C4-2B (cell line): ENCODE data around the gene FGF19.

Source experiments
- H3K27ac ChIP-seq: fragments of 450-650 bp; 2 replicates; pipeline ENCODE4 v1.5.1; 2017
- ZFX ChIP-seq: fragments of 450-650 bp; IDR thresholded peaks from 2 replicates; pipeline ENCODE4 v1.6.1; 2017
- TF ChIP-seq, protein P1 (sequence below): fragments of 450-650 bp; conservative IDR thresholded peaks from 2 replicates; pipeline ENCODE4 v1.5.1; 2017; ENCODE audit warnings: mild to moderate bottlenecking

Gene FGF19

DNA sequence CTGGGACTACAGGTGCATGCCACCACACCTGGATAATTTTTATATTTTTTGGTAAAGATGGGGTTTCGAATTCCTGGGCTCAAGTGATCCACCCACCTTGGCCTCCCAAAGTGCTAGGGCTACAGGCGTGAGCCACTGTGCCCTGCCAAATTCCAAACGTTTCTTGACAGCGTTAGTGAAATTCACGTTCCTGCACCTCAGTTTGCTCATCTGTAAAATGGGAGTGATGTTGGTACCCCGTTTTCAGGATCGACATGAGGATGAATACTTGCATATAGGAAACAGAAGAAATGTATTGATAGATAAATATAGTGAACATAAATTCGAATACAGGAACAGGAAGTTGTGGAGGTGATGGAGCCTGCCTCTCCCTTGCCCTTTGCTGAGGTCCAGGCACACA is 18.5 kb downstream of the FGF19 start:
- no peak for TF ChIP-seq ZFX
- TF ChIP-seq, protein P1, sequence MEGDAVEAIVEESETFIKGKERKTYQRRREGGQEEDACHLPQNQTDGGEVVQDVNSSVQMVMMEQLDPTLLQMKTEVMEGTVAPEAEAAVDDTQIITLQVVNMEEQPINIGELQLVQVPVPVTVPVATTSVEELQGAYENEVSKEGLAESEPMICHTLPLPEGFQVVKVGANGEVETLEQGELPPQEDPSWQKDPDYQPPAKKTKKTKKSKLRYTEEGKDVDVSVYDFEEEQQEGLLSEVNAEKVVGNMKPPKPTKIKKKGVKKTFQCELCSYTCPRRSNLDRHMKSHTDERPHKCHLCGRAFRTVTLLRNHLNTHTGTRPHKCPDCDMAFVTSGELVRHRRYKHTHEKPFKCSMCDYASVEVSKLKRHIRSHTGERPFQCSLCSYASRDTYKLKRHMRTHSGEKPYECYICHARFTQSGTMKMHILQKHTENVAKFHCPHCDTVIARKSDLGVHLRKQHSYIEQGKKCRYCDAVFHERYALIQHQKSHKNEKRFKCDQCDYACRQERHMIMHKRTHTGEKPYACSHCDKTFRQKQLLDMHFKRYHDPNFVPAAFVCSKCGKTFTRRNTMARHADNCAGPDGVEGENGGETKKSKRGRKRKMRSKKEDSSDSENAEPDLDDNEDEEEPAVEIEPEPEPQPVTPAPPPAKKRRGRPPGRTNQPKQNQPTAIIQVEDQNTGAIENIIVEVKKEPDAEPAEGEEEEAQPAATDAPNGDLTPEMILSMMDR, result no peak
- no peak overlapping the region for H3K27ac ChIP-seq

DNA sequence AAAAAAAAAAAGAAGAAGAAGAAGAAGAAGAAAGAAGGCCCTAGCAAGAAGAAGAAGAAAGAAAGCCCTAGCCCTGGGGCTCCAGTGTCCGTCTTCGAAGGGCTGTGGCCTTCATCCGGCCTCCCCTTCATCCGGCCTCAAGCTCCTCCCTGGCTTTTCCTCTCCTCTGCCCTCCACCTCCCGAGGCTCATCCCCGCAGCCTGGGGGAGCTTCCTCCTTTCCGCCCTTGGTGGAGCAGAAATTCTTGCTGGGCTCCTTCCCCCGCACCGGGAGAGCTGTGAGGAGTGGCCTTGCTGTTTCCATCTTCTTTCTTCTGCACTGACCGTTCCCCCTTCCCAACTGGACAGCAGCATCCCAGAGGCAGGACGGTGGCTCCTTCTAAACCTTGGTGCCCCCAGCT is 19.2 kb downstream of the FGF19 start:
- no peak overlapping the region for H3K27ac ChIP-seq
- TF ChIP-seq, protein P1, result no peak
- no peak for TF ChIP-seq ZFX

DNA sequence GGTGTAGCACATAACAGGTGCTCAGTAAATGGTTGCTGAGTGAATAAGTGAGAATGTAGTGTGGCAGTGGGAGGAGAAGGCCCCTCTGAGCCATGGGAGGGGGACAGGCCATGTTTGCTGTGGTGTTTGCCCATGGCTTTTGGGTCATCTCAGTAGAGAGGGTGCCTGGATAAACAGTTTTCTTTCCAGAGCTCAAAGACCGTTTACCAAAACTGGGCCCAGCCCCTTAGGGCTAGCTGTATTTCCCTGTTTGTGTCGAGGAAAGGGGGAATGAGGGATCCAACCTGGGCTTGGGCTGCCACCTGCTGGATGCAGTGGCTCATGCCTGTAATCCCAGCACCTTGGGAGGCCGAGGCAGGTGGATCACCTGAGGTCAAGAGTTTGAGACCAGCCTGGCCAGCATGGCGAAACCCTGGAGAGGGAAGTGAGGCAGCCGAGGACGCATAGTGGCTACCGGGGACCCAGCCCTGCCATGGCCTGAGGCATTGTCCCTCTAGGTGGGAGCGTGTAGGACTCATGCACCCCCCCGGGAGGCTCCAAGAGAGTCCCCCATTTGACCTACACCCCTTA is 20.0 kb downstream of the FGF19 start:
- TF ChIP-seq, protein P1, result peak; percentile 82
- no peak for TF ChIP-seq ZFX
- H3K27ac ChIP-seq, result no peak overlapping the region

DNA sequence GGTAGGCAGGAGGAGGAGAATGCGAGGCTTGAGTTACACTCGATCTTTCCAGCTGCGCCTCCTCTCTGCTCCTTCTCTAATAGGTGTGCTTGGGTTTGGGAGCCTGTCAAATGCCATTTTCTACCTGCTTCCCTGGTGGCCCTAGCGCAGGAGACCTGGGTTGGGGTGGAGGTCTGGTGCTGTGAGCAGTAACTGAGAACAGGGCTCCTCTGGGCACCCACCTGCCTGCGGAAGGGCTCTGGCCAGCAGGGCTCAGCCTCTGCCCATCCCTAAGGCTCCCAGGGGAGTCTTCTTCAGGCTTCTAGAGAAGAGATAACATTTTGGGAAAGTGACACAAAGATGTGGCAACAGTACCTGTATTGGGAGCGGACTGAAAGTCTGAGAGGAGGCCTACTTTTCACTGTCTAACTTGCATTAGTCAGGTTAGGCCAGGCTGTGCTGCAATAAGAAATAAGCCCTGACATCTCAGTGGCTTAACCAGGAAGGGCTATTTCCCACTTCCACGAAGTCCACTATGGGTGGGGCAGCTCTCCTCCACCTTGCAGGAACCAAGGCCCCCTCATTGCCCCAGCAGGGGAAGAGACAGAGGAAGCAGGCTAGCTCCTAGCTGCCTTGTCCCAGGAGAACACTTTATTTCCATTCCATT is 21.0 kb downstream of the FGF19 start:
- TF ChIP-seq ZFX, result no peak
- TF ChIP-seq, protein P1, result no peak
- H3K27ac ChIP-seq, result no peak overlapping the region

DNA sequence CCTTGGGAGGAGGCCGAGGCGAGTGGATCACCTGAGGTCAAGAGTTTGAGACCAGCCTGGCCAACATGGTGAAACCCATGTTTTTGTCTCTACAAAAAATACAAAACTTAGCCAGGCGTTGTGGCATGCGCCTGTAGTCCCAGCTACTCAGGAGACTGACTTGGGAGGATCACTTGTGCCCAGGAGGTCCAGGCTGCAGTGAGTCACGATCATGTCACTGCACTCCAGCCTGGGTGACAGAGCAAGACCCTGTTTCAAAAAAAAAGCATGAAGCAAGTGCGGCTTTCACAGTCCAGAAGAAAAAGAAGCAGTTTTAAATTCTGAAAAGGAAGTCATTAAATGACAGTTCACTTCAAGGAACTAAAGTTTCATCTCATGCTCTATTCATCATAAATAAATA is 21.6 kb downstream of the FGF19 start:
- H3K27ac ChIP-seq, result no peak overlapping the region
- TF ChIP-seq, protein P1, result no peak
- no peak for TF ChIP-seq ZFX

DNA sequence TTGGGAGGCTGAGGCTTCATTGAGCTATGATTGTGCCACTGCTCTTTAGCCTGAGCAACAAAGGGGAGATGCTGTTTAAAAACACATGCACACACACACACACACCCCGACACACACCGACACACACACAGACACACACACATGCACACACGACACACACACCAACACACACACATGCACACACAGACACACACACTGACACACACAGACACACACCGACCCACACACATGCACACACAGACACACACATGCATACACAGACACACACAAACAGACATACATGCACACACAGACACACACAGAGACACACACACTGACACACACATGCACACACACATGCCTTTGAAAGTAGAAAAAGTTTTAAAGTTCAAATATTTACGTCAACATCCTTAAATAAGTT is 23.1 kb downstream of the FGF19 start:
- TF ChIP-seq ZFX, result no peak
- TF ChIP-seq, protein P1, result no peak
- no peak overlapping the region for H3K27ac ChIP-seq

DNA sequence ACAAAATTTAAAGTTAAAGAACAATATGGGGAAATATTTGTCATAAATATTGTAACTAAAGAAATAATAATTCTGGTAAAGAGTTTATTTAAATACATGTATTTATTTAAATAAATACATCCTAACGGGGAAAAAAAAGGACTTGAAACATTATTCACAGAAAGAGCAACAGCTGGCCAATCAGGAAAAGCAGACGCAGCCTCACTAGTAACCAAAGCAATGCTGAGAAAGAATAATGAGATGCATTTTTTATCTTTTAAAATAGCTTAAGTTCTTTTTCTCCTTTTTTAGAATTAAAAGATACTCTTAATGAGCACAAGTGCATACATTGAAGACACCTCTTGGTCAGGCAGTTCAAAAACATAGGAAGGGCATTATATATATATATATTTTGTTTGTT is 26.1 kb downstream of the FGF19 start:
- TF ChIP-seq, protein P1, result no peak
- no peak for TF ChIP-seq ZFX
- no peak overlapping the region for H3K27ac ChIP-seq
